Gastroesophageal sphincter (tissue), 4 donors: ENCODE data around the gene C17orf114.
A peak's percentile ranks its signal among the peaks of the same experiment; 100 is the strongest.

ENCODE experiments used
- ATAC-seq: fragments of 150-250 bp; one replicate; pipeline ENCODE4 v1.9.1; 2016; ENCODE audit warnings: mild to moderate bottlenecking, moderate library complexity
- H3K27ac ChIP-seq, 4 donors: fragments of 200-600 bp; sonication (generic) in 3 of 4; 1 replicate in 3 of 4; 2 replicates in 1 of 4; pipeline ENCODE4 v1.5.1; 2016 to 2019
- H3K27me3 ChIP-seq: fragments of 200-600 bp; sonication (generic); one replicate; pipeline ENCODE4 v1.5.1; 2019
- H3K36me3 ChIP-seq, 2 donors: fragments of 200-600 bp; sonication (generic); one replicate each; pipeline ENCODE4 v1.5.1; 2019; ENCODE audit warnings: control low read depth in 1 of 2
- H3K4me1 ChIP-seq, 3 donors: fragments of 200-600 bp; sonication (generic); 1 replicate in 2 of 3; 2 replicates in 1 of 3; pipeline ENCODE4 v1.5.1; 2016 to 2019; ENCODE audit warnings: control low read depth in 2 of 3
- H3K4me3 ChIP-seq, 2 donors: fragments of 200-600 bp; sonication (generic); one replicate each; pipeline ENCODE4 v1.5.1; 2019; ENCODE audit warnings: mild to moderate bottlenecking in 1 of 2, moderate library complexity in 1 of 2
- H3K9me3 ChIP-seq, 3 donors: fragments of 200-600 bp; sonication (generic); one replicate each; pipeline ENCODE4 v1.5.1; 2017 to 2019; ENCODE audit warnings: control low read depth in 2 of 3
- CTCF ChIP-seq, 4 experiments: fragments of 200-600 bp in 2 of 4; fragments of 450-650 bp in 2 of 4; sonication (generic) in 1 of 4; IDR thresholded peaks; one replicate each; pipeline ENCODE4 v1.5.1; 2017 to 2019; ENCODE audit warnings: antibody characterized with exemption in 4 of 4, mild to moderate bottlenecking in 2 of 4, moderate library complexity in 2 of 4
- EP300 ChIP-seq: sonication (generic); formaldehyde crosslinking; IDR thresholded peaks from one replicate; pipeline ENCODE4 v1.6.1; 2017; ENCODE audit warnings: antibody characterized with exemption, mild to moderate bottlenecking
- POLR2A ChIP-seq, 2 donors: fragments of 450-650 bp; IDR thresholded peaks; one replicate each; pipeline ENCODE4 v1.6.1; 2017; ENCODE audit warnings: antibody characterized with exemption in 2 of 2, mild to moderate bottlenecking in 2 of 2, moderate library complexity in 1 of 2
- POLR2AphosphoS5 ChIP-seq: sonication (generic); formaldehyde crosslinking; IDR thresholded peaks from one replicate; pipeline ENCODE4 v1.6.1; 2017; ENCODE audit warnings: antibody characterized with exemption
- WGBS, 2 donors: methylation state at CpG; one replicate each; pipeline ENCODE4 v1.1.5; 2018; ENCODE audit warnings: low coverage in 1 of 2; 5-methylcytosine and 5-hydroxymethylcytosine counted together

The C17orf114 gene

GRCh38 chr17:4771519-4772234, 30.5 kb downstream of the C17orf114 start, which contains the start of gene TM4SF5:
TM4SF5 (plus strand) TSS chr17:4771886; CDS start chr17:4771923, 37 bp downstream.
- no peak within 1 kb of the TSS for H3K27ac ChIP-seq
- TF ChIP-seq POLR2A (IDR thresholded peaks at IDR 0.05) = no peak
- no peak for TF ChIP-seq CTCF (IDR thresholded peaks at IDR 0.05)
- ATAC-seq = no peak

GRCh38 chr17:4769628-4770027, 32.5 kb downstream of the C17orf114 start:
- no peak overlapping the region for H3K4me3 ChIP-seq
- H3K36me3 ChIP-seq = no peaks in the 10 kb centered on the region
- H3K4me1 ChIP-seq = no peaks in the 10 kb centered on the region
- no peaks in the 10 kb centered on the region for H3K9me3 ChIP-seq
- peaks cover 38% of the 10 kb centered on the region for H3K27me3 ChIP-seq
- TF ChIP-seq CTCF (IDR thresholded peaks at IDR 0.05) = no peak
- no peak for TF ChIP-seq POLR2AphosphoS5
- no peak for ATAC-seq
- H3K27ac ChIP-seq = no peak overlapping the region
- 94 to 100% methylated on average over 1 to 2 of the region's 2 CpGs for WGBS, 2 donors

More at GRCh38 chr17:4771519-4772234, 30.5 kb downstream of the C17orf114 start, which contains the start of gene TM4SF5:
- Histone ChIP-seq H3K4me3 (no peak within 1 kb of the TSS), H3K4me1 (no peaks in the 10 kb centered on the region), H3K27me3 (peaks cover 49% of the 10 kb centered on the region), H3K9me3 (no peaks in the 10 kb centered on the region), H3K36me3 (no peaks in the 10 kb centered on the region)
- WGBS, 2 donors = 58 to 85% methylated on average over 2 to 4 of the region's 13 CpGs

GRCh38 chr17:4768298-4768697, 33.8 kb downstream of the C17orf114 start:
- peaks cover 37% of the 10 kb centered on the region for H3K27me3 ChIP-seq
- H3K27ac ChIP-seq = no peak overlapping the region
- no peak for ATAC-seq

GRCh38 chr17:4766723-4767122, 35.4 kb downstream of the C17orf114 start:
- H3K4me3 ChIP-seq = no peak overlapping the region
- H3K27ac ChIP-seq = no peak overlapping the region
- H3K9me3 ChIP-seq = no peaks in the 10 kb centered on the region
- no peak for ATAC-seq
- H3K4me1 ChIP-seq = no peaks in the 10 kb centered on the region
- no peaks in the 10 kb centered on the region for H3K36me3 ChIP-seq
- H3K27me3 ChIP-seq = peaks cover 35% of the 10 kb centered on the region
- no peak for TF ChIP-seq POLR2A (IDR thresholded peaks at IDR 0.05)
- no peak for TF ChIP-seq CTCF (IDR thresholded peaks at IDR 0.05)
- TF ChIP-seq POLR2AphosphoS5 = no peak
- TF ChIP-seq EP300 = no peak
- WGBS, 2 donors = 82 to 96% methylated on average over 3 to 7 of the region's 9 CpGs

More at GRCh38 chr17:4768298-4768697, 33.8 kb downstream of the C17orf114 start:
- Histone ChIP-seq H3K4me3 (no peak overlapping the region), H3K4me1 (no peaks in the 10 kb centered on the region), H3K36me3 (no peaks in the 10 kb centered on the region), H3K9me3 (no peaks in the 10 kb centered on the region)
- TF ChIP-seq EP300 (no peak), POLR2AphosphoS5 (no peak), CTCF (IDR thresholded peaks at IDR 0.05) (no peak), POLR2A (IDR thresholded peaks at IDR 0.05) (no peak)
- WGBS, 2 donors = 68% methylated on average over 5 of the region's 6 CpGs; no CpG with 5 or more reads in 1 of the 2 donors

- no peaks in the 10 kb centered on the region for H3K4me1 ChIP-seq
- no peaks in the 10 kb centered on the region for H3K36me3 ChIP-seq
- no peak overlapping the region for H3K4me3 ChIP-seq
- TF ChIP-seq POLR2A (IDR thresholded peaks at IDR 0.05) = no peak
- TF ChIP-seq EP300 = no peak
- no peak for TF ChIP-seq CTCF (IDR thresholded peaks at IDR 0.05)
- TF ChIP-seq POLR2AphosphoS5 = no peak
- peak; percentile 39 for ATAC-seq
- H3K27ac ChIP-seq = peak overlapping the region in 2 of 4 donors; percentile 17 to 31
- WGBS, 2 donors = 36 to 92% methylated on average over 1 to 2 of the region's 3 CpGs
- no peaks in the 10 kb centered on the region for H3K9me3 ChIP-seq
- peaks cover 35% of the 10 kb centered on the region for H3K27me3 ChIP-seq
Measured at GRCh38 chr17:4766201-4766600, 35.9 kb downstream of the C17orf114 start.
